GM21717 (cell line): ENCODE measurements around the gene SPATA13.

Experiments used
- ATAC-seq: cut with Tn5 transposase; IDR thresholded peaks from one replicate; pipeline ENCODE4 v1.9.1; 2021; ENCODE audit warnings: mild to moderate bottlenecking, moderate library complexity; ENCODE audit not compliant: unreplicated experiment

The SPATA13 gene

DNA sequence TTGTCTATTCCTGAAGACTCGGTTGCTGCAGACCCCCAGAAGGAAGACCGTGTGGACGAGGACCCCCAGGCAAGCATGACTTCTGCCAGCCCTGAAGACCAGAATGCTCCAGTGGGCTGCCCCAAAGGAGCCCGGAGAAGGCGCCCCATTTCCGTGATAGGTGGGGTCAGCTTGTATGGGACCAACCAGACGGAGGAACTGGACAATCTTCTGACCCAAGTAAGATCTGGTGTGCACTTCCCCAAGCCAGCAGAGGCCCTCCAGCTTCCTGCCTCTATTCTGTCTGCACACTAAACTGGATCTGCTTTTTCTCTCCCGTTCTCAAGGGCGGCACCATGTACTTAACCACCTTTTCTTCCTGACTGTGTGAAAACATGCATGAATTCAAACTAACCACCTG, 89.1 kb downstream of the SPATA13 start:
- ATAC-seq: no peak

DNA sequence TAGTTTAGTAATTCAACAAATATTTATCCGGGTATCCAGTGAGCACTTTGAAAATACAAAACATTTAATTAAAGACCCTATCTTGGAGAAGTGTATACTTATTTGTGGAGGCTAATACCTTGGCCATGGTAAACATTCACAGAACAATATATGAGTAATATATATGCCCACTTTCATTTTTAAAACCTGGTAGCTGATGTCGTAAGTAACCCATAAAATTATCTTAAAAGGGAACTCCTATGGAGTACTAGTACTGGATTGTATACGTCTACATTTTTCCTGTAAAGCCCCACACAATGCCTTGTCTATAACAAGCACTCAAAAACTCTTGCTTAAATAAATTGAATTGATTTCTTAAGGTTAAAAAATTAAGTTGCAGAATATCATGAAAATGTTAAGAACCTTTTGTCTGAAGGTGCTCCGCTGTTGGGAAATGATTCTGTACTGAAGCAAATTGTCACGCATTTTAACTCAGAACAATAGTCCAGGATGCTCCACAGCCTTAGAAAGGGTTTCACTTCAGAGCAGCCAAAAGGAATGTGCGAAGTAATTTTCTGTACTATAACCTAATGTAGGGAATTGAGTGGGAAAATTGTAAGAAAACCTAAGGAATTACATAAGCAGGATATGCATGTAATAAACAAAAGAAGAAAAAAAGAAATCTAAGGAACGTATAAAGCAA, 90.0 kb downstream of the SPATA13 start:
- no peak for ATAC-seq

GRCh38 chr13:24251525-24251924, 91.0 kb downstream of the SPATA13 start:
- no peak for ATAC-seq

GRCh38 chr13:24252136-24252535, 91.6 kb downstream of the SPATA13 start:
- no peak for ATAC-seq

DNA sequence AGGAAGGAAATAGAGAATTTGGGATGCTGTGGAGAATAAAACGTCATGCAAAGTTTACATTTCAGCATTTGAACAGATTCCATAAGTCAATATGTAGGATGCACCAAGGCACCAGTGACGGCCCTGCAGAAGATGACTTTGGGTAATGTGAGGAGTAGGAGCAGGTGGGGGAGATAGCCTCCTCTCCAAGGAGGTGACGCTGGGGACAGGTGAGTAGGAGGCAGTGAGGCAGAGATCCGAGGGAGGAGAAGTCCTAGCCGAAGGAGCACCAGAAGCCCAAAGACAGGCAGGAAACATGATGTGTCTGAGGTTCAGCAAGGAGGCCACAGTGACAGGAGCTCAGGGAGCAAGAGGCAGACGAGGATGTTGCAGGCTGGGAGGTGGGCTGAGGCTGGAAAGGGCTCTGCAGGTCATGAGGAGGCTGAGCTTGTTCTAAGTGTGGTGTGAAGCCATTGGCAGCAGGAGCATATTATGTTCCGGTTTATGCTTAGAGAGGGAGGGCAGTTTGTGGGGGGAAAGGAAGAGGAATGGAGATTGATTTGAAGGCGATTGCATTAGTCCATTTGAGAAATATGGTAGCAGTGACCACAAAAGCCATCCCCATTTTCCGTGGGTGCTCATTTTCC, 93.1 kb downstream of the SPATA13 start:
- ATAC-seq: no peak

DNA sequence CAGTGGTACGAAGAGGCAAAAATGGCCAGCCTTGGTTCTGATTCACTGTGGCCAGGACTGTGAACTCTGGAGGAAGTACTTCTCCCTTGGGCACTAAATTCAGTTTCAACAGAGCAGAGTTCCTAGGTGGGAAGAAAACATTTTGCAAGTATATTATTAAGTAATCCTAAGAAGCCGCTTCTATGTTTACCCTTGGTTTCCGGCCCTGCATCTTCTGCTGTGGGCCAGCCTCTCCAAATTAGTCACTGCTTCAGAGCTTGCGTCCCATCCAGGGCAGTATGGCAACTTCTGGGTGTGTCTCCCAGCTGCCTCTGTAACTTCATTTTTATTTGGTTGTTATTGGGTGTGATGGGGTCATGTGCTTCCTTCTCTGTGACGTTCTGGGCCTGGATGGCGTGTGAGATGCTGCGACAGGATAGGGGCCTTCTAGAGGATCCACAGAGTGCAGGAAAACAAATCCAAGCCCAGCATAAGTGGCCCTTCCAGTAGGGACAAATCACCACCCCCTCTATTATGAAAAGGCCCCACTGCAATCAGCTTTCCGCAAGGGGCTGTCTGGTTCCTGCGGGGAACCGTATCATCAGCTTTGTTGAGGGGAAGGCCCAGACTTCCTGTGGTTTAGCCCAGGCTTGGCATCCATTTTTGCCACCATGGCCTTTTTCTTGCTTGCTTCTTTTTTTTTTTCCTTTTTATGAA, 93.8 kb downstream of the SPATA13 start:
- ATAC-seq: no peak

GRCh38 chr13:24257497-24257896, 97.0 kb downstream of the SPATA13 start:
- no peak for ATAC-seq

- ATAC-seq: no peak
Measured at GRCh38 chr13:24261566-24261965, 101.0 kb downstream of the SPATA13 start.

GRCh38 chr13:24263632-24264031, 103.1 kb downstream of the SPATA13 start:
- ATAC-seq: no peak

GRCh38 chr13:24264976-24265375, 104.5 kb downstream of the SPATA13 start:
- ATAC-seq: no peak

GRCh38 chr13:24265453-24265852, 104.9 kb downstream of the SPATA13 start:
- ATAC-seq: no peak

GRCh38 chr13:24267274-24267673, 106.8 kb downstream of the SPATA13 start:
- ATAC-seq: no peak

- no peak for ATAC-seq
Measured at GRCh38 chr13:24267801-24268200, 107.3 kb downstream of the SPATA13 start.

GRCh38 chr13:24269821-24270220, 109.3 kb downstream of the SPATA13 start:
- ATAC-seq: no peak

DNA sequence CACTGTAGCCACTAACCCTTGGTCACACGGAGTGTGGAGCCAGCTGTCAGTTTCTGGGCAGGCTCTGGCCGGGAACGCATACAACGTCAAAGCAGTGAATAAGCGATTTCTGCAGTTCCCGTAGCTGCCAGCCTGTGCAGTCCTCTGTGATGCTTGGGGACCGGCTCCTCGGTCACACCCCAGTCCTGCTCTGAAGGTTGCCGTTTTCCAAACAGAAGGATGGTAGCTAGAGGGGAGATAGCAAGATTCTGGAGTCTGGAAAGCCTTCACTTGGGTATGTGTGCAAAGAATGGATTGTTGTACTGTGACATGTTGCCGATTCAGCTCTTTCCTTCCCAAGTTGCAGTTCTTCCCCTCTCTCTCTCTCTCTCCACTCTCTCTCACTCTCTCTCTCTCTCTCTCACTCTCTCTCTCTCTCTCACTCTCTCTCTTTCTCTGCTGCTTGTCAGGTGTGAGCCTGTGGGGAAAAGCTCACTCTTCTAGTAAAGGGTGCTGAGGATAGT, 110.2 kb downstream of the SPATA13 start:
- peak; percentile 54 for ATAC-seq

DNA sequence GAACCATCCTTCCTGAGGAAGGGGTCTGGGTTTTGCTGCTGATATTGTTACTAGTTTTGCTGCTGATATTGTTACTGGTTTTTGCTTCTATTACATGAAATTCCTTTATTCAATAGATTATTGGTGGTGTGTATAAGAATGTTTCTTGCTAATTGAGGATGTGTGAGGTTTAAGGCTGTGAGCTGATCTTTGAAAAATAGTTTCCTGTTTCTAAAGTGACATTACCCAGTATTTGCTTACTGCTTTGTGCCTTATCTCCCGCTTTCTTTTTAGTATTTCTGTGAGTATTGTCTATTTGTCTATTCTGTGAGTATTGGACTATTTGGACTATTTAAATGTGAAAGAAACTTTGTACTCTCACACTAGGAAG, 110.7 kb downstream of the SPATA13 start:
- no peak for ATAC-seq

DNA sequence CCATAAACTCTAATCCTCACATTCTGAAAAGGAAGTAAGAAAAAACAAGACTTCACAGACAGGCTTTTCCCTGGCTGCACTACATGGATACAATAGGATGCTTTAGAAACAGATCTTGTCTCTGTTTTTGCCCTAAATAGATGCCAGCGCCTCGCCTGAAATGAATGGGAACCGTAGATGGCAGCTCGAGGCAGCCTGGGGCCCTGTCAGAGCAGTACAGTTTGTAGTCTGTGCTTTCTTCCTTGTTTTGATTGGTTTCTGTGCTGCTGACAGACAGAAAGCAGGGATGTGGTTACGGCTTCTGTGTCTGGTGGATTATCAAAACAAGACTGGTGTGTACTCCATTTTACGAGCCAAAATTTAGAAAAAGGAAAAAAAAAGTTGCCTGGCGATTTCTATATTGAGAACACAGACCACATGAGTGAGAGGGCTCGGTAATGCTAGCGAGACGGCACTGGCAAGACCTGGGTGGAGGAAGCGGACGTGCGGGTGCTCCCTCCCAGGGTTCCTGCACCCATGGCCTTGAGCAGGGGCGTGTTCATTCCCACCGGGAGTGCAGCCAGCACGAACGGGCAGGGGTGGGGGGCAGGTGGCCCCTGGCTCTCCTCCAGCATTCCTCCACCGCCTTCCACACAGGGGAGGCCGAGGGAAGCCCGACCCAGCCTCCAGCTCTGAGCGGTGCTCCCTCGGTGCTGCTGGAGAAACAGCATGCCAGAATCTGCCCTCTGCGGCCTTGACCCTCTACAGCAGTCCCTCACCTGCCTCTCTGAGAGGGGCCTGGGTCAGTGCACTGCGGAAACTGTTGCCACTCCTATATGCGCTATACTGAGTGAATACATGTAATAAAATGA, 111.3 kb downstream of the SPATA13 start:
- ATAC-seq: peak; percentile 39

- ATAC-seq: no peak
Measured at GRCh38 chr13:24272452-24273161, 112.1 kb downstream of the SPATA13 start.

DNA sequence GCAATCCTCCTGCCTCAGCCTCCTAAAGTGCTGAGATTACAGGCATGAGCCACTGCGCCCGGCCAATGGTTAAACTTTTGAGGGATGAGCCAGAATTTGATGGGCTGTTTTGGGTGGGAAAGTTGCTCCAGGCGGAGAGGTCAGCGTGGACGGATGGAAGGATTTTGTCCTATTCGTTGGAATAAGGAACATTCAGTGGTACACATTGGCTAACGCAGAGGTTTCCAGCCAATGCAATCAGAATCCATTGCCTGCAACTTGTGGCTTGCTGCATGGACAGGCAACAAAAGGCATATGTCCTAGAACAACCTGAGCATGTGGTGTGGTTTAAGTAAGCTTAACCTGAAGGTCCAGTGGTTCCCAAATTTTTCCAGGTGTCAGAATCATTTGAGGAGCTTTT, 113.4 kb downstream of the SPATA13 start:
- ATAC-seq: no peak

- ATAC-seq: peak; percentile 59
Measured at GRCh38 chr13:24274452-24275021, 114.0 kb downstream of the SPATA13 start.
